Omental fat pad (tissue), 4 donors: Measurements from ENCODE around the gene AKAP12. TPM values are rescaled to one million over a fixed set of nuclear protein-coding genes. Genes with fewer than 3 reads are reported as not detected.
"Not testable (repeated sequence)": the region's sequence is repeated elsewhere in the genome, so short reads cannot be mapped to it uniquely, and the experiment has no call there.

Experiments
- ATAC-seq: fragments of 150-250 bp; one replicate; pipeline ENCODE4 v1.9.1; 2016; ENCODE audit warnings: mild to moderate bottlenecking, moderate library complexity; ENCODE audit not compliant: low FRiP score
- DNase-seq: peaks from one replicate; pipeline ENCODE4 v3.0.0-alpha.2; 2019; ENCODE audit warnings: low spot score
- total RNA-seq, 4 donors: library from RNA; depleted of rRNA; stranded (reverse); fragments of >200 nt; gene quantifications; one replicate each; pipeline ENCODE4 v1.1.0, GENCODE V29; 2016
- TF ChIP-seq, protein P1 (sequence below), 3 donors: fragments of 450-650 bp; IDR thresholded peaks; one replicate each; pipeline ENCODE4 v1.5.1; 2016 to 2017; ENCODE audit warnings: antibody characterized with exemption in 3 of 3, mild to moderate bottlenecking in 3 of 3, moderate library complexity in 2 of 3

AKAP12 gene
- total RNA-seq, 4 donors from 2014 or later = 151 to 488 (median 216) TPM

GRCh38 chr6:151379933-151380847 lies 140.4 kb downstream of the AKAP12 start:
- DNase-seq = no peak
- ATAC-seq = no peak
- TF ChIP-seq, protein P1, sequence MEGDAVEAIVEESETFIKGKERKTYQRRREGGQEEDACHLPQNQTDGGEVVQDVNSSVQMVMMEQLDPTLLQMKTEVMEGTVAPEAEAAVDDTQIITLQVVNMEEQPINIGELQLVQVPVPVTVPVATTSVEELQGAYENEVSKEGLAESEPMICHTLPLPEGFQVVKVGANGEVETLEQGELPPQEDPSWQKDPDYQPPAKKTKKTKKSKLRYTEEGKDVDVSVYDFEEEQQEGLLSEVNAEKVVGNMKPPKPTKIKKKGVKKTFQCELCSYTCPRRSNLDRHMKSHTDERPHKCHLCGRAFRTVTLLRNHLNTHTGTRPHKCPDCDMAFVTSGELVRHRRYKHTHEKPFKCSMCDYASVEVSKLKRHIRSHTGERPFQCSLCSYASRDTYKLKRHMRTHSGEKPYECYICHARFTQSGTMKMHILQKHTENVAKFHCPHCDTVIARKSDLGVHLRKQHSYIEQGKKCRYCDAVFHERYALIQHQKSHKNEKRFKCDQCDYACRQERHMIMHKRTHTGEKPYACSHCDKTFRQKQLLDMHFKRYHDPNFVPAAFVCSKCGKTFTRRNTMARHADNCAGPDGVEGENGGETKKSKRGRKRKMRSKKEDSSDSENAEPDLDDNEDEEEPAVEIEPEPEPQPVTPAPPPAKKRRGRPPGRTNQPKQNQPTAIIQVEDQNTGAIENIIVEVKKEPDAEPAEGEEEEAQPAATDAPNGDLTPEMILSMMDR (IDR thresholded peaks at IDR 0.05) = no peak

DNA sequence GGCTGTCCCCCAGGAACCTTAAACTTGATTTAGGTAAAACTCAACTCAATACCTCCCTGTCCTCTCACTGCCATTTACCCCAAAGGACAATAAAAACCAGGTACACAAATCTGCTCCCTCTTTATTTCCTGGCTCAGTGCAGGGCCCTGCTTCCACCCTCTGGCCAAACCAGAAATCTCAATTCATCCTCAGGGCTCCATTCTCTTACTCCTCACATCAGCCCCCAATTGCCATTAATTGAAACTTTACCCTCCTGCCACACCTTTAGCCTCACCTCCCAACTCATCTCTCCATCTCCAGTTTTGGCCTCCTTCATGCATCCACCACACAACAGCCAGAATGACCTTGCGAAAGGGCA lies 141.1 kb downstream of the AKAP12 start:
- TF ChIP-seq, protein P1 (IDR thresholded peaks at IDR 0.05) = no peak
- DNase-seq (no peak), ATAC-seq (no peak)

DNA sequence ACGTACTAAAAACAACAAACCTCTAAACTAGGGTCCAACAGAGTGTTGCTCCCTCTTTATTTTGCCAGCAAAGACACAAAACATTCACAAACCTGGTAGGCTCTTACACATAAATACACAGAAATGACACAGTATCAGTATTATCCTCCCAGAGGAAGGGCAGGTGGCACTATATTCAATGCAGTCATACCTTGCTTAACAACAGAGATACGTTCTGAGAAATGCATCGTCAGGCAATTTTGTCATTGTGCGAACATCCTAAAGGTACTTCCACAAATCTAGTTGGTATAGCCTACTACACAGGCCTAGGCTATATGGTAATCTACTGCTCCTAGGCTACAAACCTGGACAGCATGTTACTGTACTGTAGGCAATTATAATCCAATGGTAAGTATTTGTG lies 142.0 kb downstream of the AKAP12 start:
- DNase-seq (no peak), ATAC-seq (no peak)
- TF ChIP-seq, protein P1 (IDR thresholded peaks at IDR 0.05) = no peak

- not testable (repeated sequence) for ATAC-seq, DNase-seq
These were observed 142.9 kb downstream of the AKAP12 start for GRCh38 chr6:151382631-151383030.

GRCh38 chr6:151384151-151384550 lies 144.4 kb downstream of the AKAP12 start:
- ATAC-seq (no peak), DNase-seq (no peak)
- TF ChIP-seq, protein P1 (IDR thresholded peaks at IDR 0.05) = no peak

DNA sequence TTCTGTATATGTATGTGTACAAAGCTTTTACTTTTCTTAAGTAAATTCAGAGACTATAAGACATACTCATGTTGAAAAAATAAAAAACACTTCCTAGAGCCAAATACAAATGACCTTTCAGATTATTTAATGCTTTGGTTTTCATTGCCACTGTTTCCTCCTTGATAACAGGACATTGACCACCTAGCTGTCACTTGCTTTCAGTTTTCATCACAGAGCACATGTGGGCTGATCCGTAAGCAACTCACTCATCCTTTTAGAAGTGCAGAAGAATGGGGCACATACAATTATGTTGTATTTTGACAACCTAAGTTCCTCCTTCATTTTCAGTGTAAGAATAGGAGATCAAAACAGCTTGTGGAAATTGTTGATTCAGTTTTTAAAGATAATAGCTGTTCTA lies 145.4 kb downstream of the AKAP12 start:
- DNase-seq = no peak
- no peak for ATAC-seq
- TF ChIP-seq, protein P1 (IDR thresholded peaks at IDR 0.05) = no peak

GRCh38 chr6:151387175-151387970 lies 147.6 kb downstream of the AKAP12 start:
- ATAC-seq = no peak
- TF ChIP-seq, protein P1 (IDR thresholded peaks at IDR 0.05) = no peak
- no peak for DNase-seq
